Ovary (tissue), 9 donors: ENCODE data around the gene CAPZA1. TPM values are rescaled to one million over a fixed set of nuclear protein-coding genes. Genes with fewer than 3 reads are reported as not detected.

Experiments used
- DNase-seq, 5 donors: peaks; one replicate each; pipeline ENCODE4 v3.0.0-alpha.2; 2019 to 2020
- H3K27ac ChIP-seq, 2 donors: fragments of 200-600 bp; one replicate each; pipeline versions ENCODE4 v1.5.1 to v1.8.0; 2019 to 2022
- H3K27me3 ChIP-seq: fragments of 200-600 bp; one replicate; pipeline ENCODE4 v1.8.0; 2022
- H3K36me3 ChIP-seq: fragments of 200-600 bp; sonication (generic); one replicate; pipeline ENCODE4 v1.5.1; 2019
- H3K4me1 ChIP-seq: one replicate; pipeline ENCODE4 v1.8.1; 2013; ENCODE audit warnings: mild to moderate bottlenecking, moderate library complexity; ENCODE audit not compliant: insufficient read depth
- H3K4me3 ChIP-seq: fragments of 200-600 bp; sonication (generic); one replicate; pipeline ENCODE4 v1.5.1; 2017
- H3K9me3 ChIP-seq, 2 donors: fragments of 200-600 bp in 1 of 2; sonication (generic) in 1 of 2; one replicate each; pipeline versions ENCODE4 v1.5.1 to v1.8.1; 2013 to 2019; ENCODE audit warnings: mild to moderate bottlenecking in 1 of 2, moderate library complexity in 1 of 2
- EP300 ChIP-seq: sonication (generic); formaldehyde crosslinking; IDR thresholded peaks from one replicate; pipeline ENCODE4 v1.6.1; 2017; ENCODE audit warnings: antibody characterized with exemption
- POLR2A ChIP-seq: fragments of 450-650 bp; IDR thresholded peaks from one replicate; pipeline ENCODE4 v1.6.1; 2017; ENCODE audit warnings: antibody characterized with exemption, mild to moderate bottlenecking, moderate library complexity
- WGBS, 3 donors: extraction: QIAGEN DNeasy Blood & Tissue Kit in 1 of 3; methylation state at CpG; one replicate each; pipeline versions ENCODE4 v1.1.5 to v1.1.7; 2013 to 2017; 5-methylcytosine and 5-hydroxymethylcytosine counted together
- intact Hi-C, 4 donors: fragments of 100-400 bp; cut with DNase I; formaldehyde crosslinking; loops; one replicate each; pipeline versions ENCODE4 v1.11.0 to v1.15.1; 2022 to 2023
- polyA plus RNA-seq, 2 donors: library from polyadenylated mRNA; stranded (reverse); fragments of 200-250 nt in 1 of 2; fragments of 350-450 nt in 1 of 2; fragmentation: Illumina TruSeq in 1 of 2; extraction: RNeasy Lipid Tissue Mini Kit (QIAGEN cat#74804) in 1 of 2; gene quantifications; one replicate each; pipeline ENCODE4 v1.2.3, GENCODE V29; 2013 to 2014
- total RNA-seq, 7 donors: library from RNA; depleted of rRNA in 2 of 7; stranded (reverse); fragments of >200 nt in 2 of 7; fragmentation: NEBNext Ultra II Directional in 3 of 7; extraction: Animal tissue kit (Norgen Biotek cat#: 25700) in 3 of 7; gene quantifications; one replicate each; pipeline versions ENCODE4 v1.1.0 to v1.2.4, GENCODE V29; 2016 to 2023
- TF ChIP-seq, protein P1 (sequence below), 3 donors: fragments of 450-650 bp in 2 of 3; fragments of 200-600 bp in 1 of 3; IDR thresholded peaks; one replicate each; pipeline versions ENCODE4 v1.5.1 to v1.8.0; 2016 to 2022; ENCODE audit warnings: antibody characterized with exemption in 3 of 3, mild to moderate bottlenecking in 1 of 3
- donor health status: DM: no; HTN: no; CAD: no; lungs with moderate emphysema.
- donor health status: DM: no; HTN: no; CAD: no.
- donor health status: Bipolar disorder and iron deficiency.
- donor health status: DM: yes; HTN: yes; CAD: no.
- donor health status: DM: no; HTN: no; CAD: no.
- donor health status: DM: yes; HTN: yes; CAD: no.

CAPZA1 gene
- total and polyA plus RNA-seq, 9 donors, result 31.3 to 81.2 (median 66.9) TPM

DNA sequence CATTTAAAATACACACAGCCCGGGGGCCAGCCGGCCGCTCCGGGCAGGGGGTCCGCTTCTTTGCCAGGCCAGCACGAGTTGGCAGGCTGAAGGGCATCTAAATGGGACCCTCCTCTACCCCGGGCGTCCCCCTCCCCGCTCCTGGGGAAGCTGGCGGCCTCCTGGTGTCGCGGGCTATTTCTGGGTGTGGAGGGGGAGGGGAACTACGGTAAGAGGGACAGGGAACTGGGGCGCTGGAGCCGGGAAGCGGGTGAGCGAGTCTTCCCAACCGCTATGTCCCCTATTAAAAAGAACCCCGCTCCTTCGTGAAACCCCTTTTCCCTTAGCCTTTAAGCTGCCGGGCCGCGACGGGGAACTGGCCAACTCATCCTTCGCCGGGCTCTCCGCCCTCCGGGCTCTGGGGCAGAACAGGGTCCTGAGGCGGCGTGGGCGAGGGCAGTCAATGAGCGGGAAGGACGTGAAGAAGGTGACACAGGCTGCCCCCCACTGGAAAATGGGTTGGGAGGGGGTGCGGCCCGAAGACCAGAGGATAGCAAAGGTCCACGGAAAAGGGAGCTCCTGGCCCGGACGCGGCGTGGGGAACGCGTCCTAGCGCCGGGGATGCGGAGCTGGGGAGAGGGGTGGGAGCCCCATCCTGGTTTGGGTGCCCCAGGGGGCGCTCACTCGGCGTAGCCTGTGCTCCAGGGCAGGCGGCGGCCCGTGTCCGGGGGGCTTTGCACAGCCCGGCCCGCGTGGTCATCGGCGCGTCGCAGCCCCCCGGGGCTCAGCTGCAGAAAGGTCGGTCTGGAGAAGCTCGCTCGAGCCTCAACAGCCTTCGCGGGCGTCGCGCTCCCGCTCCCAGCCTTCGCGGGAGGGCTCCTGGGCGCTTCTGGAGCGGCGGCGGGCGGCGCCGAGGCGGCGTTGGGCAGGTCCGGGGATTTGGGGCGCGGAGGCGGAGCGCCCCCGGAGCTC lies 95.0 kb downstream of the CAPZA1 start:
- 1 to 2% (median 1%) methylated on average over 59 to 86 of the region's 86 CpGs for WGBS, 3 donors
- intact Hi-C loops, result loop anchor here (5.0 to 10.0 kb wide), 9 partner anchors 88 to 680 kb away; partner anchors contain the start of genes SLC16A1 (in 2 of the 4), LRIG2 (in 1 of the 4) and MAGI3 (in 1 of the 4)
- Histone ChIP-seq H3K4me1 (peaks cover 4% of the 10 kb centered on the region), H3K36me3 (no peaks in the 10 kb centered on the region), H3K9me3 (no peaks in the 10 kb centered on the region), H3K27me3 (no peaks in the 10 kb centered on the region), H3K4me3 (peak overlapping the region; percentile 72), H3K27ac (peak overlapping the region; percentile 51 to 55)
- peak in 4 of 5 donors; percentile 55 to 68 (median 66) for DNase-seq
- TF ChIP-seq, protein P1, sequence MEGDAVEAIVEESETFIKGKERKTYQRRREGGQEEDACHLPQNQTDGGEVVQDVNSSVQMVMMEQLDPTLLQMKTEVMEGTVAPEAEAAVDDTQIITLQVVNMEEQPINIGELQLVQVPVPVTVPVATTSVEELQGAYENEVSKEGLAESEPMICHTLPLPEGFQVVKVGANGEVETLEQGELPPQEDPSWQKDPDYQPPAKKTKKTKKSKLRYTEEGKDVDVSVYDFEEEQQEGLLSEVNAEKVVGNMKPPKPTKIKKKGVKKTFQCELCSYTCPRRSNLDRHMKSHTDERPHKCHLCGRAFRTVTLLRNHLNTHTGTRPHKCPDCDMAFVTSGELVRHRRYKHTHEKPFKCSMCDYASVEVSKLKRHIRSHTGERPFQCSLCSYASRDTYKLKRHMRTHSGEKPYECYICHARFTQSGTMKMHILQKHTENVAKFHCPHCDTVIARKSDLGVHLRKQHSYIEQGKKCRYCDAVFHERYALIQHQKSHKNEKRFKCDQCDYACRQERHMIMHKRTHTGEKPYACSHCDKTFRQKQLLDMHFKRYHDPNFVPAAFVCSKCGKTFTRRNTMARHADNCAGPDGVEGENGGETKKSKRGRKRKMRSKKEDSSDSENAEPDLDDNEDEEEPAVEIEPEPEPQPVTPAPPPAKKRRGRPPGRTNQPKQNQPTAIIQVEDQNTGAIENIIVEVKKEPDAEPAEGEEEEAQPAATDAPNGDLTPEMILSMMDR (IDR thresholded peaks at IDR 0.05), result no peak
- TF ChIP-seq EP300 (no peak), POLR2A (no peak)

DNA sequence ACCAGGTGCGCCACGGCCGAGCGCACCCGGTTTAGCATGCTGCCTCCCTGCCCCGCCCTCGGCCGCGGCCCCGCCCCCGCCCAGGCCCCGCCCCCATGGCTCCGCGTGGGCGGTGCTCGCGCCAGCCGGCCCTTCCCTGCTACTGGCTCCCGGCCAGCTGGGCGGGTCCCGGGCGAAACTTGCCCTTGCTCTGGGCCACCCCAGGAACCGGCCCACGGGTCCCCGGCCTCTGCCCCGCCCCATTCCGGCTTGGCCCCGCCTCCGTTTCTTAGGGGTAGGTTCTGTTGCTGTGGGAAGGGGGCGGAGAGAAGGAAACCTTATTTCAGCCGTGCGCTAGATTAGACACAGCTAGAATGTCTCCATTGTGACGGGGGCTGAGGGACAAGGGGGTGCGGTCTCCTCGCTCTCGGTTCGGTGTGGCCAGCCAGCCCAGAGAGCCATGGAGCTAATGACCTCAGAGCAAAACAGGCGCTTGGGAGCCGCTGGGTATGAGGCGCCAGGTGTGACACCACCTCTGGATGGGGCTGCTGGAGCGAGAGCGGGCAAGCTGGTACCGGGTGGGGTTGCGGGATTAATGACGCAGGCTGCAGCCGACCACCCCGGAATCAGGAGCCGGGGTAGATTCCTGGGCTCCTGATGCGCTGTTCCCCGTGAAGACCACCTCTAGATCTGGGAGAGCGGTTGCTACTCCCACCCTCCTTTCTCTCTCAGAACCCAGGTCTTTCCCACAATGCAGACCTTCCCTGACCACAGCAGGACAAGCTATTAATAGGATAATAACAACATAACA lies 95.8 kb downstream of the CAPZA1 start, which contains the start of gene PPM1J:
TSS of gene PPM1J (minus strand) at position 69 of the 790 bp plus-strand sequence. CDS start at position 38, 31 bp downstream.
- H3K27ac ChIP-seq, result peak within 1 kb of the TSS; percentile 51 to 55

DNA sequence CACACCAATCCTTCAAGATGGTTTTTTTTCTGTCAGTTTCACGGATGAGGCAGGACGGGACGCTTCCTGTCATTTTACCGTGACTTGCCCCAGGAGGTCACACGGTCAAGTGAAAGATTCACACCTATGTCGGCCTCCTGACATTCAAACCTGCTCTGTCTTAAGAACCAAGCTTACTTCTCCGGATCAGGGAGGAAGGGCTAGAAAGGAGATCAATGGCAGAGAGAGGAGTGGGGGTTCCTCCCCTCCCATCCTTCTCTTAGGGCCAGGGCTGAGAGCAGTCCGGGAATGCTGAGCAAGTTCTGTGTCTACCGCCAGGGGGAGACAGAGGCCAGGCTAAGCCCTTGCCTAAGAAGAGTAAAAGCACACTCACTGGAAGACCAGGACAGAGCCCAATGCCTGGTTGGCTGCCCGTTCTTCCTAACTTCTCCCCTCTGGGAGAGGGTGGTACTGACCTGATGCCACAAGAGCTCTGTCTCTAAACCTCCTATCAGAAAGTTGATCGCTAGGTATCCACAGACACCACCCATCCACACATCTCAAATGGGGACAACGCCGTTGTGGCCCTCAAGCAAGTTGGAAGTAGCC lies 96.6 kb downstream of the CAPZA1 start:
- Histone ChIP-seq H3K36me3 (no peaks in the 10 kb centered on the region), H3K4me3 (peak overlapping the region; percentile 72), H3K4me1 (peaks cover 4% of the 10 kb centered on the region), H3K9me3 (no peaks in the 10 kb centered on the region), H3K27ac (peak overlapping the region; percentile 11 to 51), H3K27me3 (no peaks in the 10 kb centered on the region)
- WGBS, 3 donors, result 17 to 18% (median 18%) methylated on average over 13 of the region's 13 CpGs
- DNase-seq, result peak; percentile 85 to 92 (median 91)
- intact Hi-C loops, result loop anchor here (2.0 to 10.0 kb wide), 10 partner anchors 86 to 679 kb away; partner anchors contain the start of genes SLC16A1 (in 2 of the 4), LRIG2 (in 1 of the 4) and MAGI3 (in 1 of the 4)
- TF ChIP-seq EP300 (no peak), POLR2A (no peak)
- TF ChIP-seq, protein P1 (IDR thresholded peaks at IDR 0.05), result peak; percentile 91 to 94 (median 91)

More for the DNA sequence above, 95.8 kb downstream of the CAPZA1 start, which contains the start of gene PPM1J:
- no peak for TF ChIP-seq POLR2A
- TF ChIP-seq, protein P1 (IDR thresholded peaks at IDR 0.05), result peak in 1 of 3 donors; percentile 9
- Histone ChIP-seq H3K4me3 (peak within 1 kb of the TSS; percentile 72), H3K9me3 (no peaks in the 10 kb centered on the region), H3K27me3 (no peaks in the 10 kb centered on the region), H3K36me3 (no peaks in the 10 kb centered on the region), H3K4me1 (peaks cover 4% of the 10 kb centered on the region)
- intact Hi-C loops, result loop anchor here (2.0 to 10.0 kb wide), 10 partner anchors 87 to 679 kb away; partner anchors contain the start of genes SLC16A1 (in 2 of the 4), LRIG2 (in 1 of the 4) and MAGI3 (in 1 of the 4)
- 0 to 1% (median 0%) methylated on average over 22 to 51 of the region's 51 CpGs for WGBS, 3 donors
- peak; percentile 96 to 99 (median 98) for DNase-seq
